Peyer's patch (tissue), 4 donors: ENCODE measurements around the gene TTC9C.

Source experiments
- CTCF ChIP-seq, 6 experiments: fragments of 450-650 bp in 4 of 6; fragments of 200-600 bp in 2 of 6; sonication (generic) in 1 of 6; IDR thresholded peaks; one replicate each; pipeline ENCODE4 v1.5.1; 2017 to 2019; ENCODE audit warnings: antibody characterized with exemption in 6 of 6, mild to moderate bottlenecking in 3 of 6, moderate library complexity in 1 of 6
- POLR2A ChIP-seq, 2 donors: fragments of 450-650 bp; IDR thresholded peaks; one replicate each; pipeline ENCODE4 v1.5.1; 2017; ENCODE audit warnings: antibody characterized with exemption in 2 of 2, mild to moderate bottlenecking in 2 of 2, moderate library complexity in 2 of 2

- TF ChIP-seq CTCF (IDR thresholded peaks at IDR 0.05) (no peak), POLR2A (IDR thresholded peaks at IDR 0.05) (no peak)
Observed at GRCh38 chr11:62774407-62774806, 46.1 kb downstream of the TTC9C start.
